GM18909 (cell line): ENCODE results near the gene PDE7B.
"Not testable (repeated sequence)": the region's sequence is repeated elsewhere in the genome, so short reads cannot be mapped to it uniquely, and the experiment has no call there.

ENCODE experiments used
- ATAC-seq: cut with Tn5 transposase; IDR thresholded peaks from one replicate; pipeline ENCODE4 v1.9.1; 2021; ENCODE audit warnings: mild to moderate bottlenecking; ENCODE audit not compliant: unreplicated experiment, poor library complexity

The PDE7B gene

GRCh38 chr6:136089876-136090275, 238.4 kb downstream of the PDE7B start:
- ATAC-seq = no peak

GRCh38 chr6:136090929-136091328, 239.4 kb downstream of the PDE7B start:
- no peak for ATAC-seq

- no peak for ATAC-seq
Measured at GRCh38 chr6:136092897-136093296, 241.4 kb downstream of the PDE7B start.

DNA sequence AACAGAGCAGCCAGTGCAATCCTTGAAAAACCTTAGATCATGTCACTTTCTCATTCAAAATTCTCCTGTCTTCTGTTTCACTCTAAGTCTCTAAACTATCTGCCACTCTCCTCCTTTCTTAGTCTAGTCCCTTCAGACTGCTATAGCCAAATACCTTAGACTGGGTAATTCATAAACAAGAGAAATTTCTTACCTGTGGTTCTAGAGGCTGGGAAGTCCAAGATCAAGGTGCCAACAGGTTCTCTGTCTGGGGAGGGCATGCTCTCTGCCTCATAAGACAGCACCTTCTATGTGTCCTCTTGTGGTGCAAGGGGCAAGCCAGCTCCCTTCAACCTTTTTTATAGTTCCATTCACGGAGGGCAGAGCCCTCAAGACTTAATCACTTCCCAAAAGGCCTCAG, 242.3 kb downstream of the PDE7B start:
- ATAC-seq = no peak

- ATAC-seq = no peak
Measured at GRCh38 chr6:136094812-136095211, 243.3 kb downstream of the PDE7B start.

GRCh38 chr6:136095986-136096385, 244.5 kb downstream of the PDE7B start:
- no peak for ATAC-seq

- no peak for ATAC-seq
Measured at GRCh38 chr6:136102991-136103688, 251.6 kb downstream of the PDE7B start.

GRCh38 chr6:136103763-136104311, 252.3 kb downstream of the PDE7B start:
- ATAC-seq = no peak

GRCh38 chr6:136104556-136104955, 253.1 kb downstream of the PDE7B start:
- ATAC-seq = no peak

GRCh38 chr6:136105797-136106196, 254.3 kb downstream of the PDE7B start:
- ATAC-seq = not testable (repeated sequence)

DNA sequence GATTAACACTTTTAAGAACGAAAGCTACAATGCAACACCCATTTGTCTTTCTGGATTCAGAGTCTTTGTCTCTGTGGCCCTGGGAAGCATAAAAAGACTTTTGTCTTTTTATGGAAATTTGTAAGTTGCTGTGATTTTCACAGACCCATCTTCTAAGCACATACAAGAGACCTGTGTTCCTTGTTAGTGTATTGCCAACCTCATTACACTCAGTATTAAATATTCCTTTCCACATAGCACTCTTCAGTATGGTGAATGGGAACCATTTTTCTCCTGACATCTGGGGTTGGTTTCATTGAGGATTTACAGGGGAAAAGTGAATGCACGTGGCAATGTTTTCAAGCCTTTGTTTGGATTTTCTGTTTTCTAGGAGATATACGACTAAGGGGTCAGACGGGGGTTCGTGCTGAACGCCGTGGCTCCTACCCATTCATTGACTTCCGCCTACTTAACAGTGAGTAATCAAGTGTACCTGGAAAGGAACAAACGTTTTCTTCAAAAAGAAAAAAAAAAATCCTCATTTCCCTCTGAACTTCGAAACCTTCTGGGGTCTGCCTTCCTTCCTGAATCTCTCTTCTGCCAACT, 257.0 kb downstream of the PDE7B start:
- no peak for ATAC-seq

GRCh38 chr6:136111831-136112230, 260.3 kb downstream of the PDE7B start:
- no peak for ATAC-seq

DNA sequence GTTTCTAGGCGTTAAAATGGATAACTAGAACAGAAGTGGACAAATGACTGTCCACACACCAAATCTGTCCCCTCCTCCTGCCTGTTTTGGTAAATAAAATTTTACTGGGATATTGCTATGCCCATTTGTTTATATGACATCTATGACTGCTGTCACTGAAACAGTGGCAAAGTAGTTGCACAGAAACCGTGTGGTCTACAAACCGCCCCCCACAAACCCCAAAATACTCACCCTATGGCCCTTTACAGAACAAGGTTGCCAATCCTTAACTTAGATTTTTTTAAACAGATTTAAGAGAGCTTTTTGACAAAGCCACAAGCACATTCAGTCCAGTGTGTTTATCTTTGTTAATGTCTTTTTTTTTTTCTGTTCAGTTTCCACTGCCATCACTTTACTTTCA, 260.8 kb downstream of the PDE7B start:
- no peak for ATAC-seq

- ATAC-seq = no peak
Measured at GRCh38 chr6:136113736-136114173, 262.3 kb downstream of the PDE7B start.

DNA sequence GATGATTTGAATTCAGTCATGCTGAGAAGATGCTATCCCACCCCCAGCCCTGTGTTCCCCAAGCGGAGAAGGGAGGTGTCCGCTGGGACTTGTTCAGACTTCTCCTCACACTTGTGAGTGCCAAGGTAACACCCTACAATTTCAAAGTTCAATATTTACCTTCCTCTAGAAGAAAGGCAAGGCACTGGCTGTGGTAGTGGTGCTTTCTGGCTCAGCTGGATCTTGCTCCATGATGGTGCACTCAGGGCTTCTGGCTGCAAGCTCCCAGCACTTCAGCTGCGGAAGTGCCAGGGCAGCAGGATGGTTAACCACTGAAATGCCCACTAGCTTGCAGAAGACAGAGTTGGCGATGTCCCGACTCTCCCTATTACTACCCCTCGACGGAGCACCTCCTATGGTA, 263.2 kb downstream of the PDE7B start:
- ATAC-seq = no peak

- ATAC-seq = no peak
Measured at GRCh38 chr6:136115941-136116340, 264.4 kb downstream of the PDE7B start.

GRCh38 chr6:136117081-136117480, 265.6 kb downstream of the PDE7B start:
- ATAC-seq = no peak

- no peak for ATAC-seq
Measured at GRCh38 chr6:136118787-136119186, 267.3 kb downstream of the PDE7B start.

DNA sequence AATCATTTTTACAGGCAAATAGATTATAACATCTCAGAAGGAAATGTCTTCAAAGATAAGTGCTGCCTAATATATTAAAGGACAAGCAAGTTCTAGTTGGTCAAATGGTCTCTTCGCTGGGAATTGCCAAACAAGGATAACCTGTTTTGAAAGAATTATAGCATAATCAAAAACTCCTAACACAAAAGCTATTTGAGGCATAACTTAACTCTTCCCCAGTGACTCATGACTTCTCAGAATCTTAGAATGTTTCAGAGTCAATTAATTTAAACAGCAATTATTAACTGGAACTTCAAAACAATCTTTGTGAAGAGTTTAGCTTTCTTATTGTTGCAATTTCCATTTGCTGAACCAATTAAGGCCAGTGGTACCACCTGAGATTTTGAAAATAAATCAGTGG, 272.0 kb downstream of the PDE7B start:
- ATAC-seq = no peak

- no peak for ATAC-seq
Measured at GRCh38 chr6:136125585-136125984, 274.1 kb downstream of the PDE7B start.

DNA sequence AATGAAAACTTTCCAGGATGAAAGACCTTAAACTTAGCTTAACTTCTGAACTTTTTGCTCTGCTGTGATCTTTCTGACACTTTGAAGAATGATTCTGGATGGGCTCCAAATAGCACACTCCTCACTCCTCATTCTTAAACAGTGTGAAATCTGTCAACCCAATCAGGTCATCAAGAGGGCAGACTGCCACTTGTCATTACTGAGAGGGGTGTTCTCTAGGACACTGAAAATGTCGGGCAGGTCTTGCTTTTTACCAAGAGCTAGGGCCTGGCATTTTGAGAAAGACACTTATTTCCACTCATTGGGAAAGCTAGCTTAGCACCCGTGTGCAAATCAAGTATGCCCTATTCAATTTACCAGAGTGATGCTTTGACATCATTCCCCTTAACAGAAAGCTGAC, 276.4 kb downstream of the PDE7B start:
- no peak for ATAC-seq

- ATAC-seq = no peak
Measured at GRCh38 chr6:136129365-136129764, 277.9 kb downstream of the PDE7B start.
